Activated CD4-positive, alpha-beta memory T cell treated with anti-CD3 and anti-CD28 coated beads for 36 hours (primary cell): Measurements from ENCODE around the gene DHTKD1. TPM values are rescaled to one million over a fixed set of nuclear protein-coding genes. Genes with fewer than 3 reads are reported as not detected.
"Not testable (repeated sequence)": the region's sequence is repeated elsewhere in the genome, so short reads cannot be mapped to it uniquely, and the experiment has no call there.

Source experiments
- CTCF ChIA-PET: fragments of 350-600 bp; sonication (Branson Sonifier 250); formaldehyde crosslinking; loops from one replicate; lab custom pipeline; 2021; ENCODE audit warnings: antibody characterized with exemption, inconsistent platforms; lab: Charles Lee
- POLR2A ChIA-PET: fragments of 350-600 bp; sonication (Branson Sonifier 250); formaldehyde crosslinking; loops from one replicate; lab custom pipeline; 2021; ENCODE audit warnings: antibody characterized with exemption; lab: Charles Lee
- DNase-seq: peaks from one replicate; pipeline ENCODE4 v3.0.0-alpha.2; 2020
- H3K27ac Mint-ChIP-seq: one replicate; pipeline ENCODE4 v1.8.0; 2021; ENCODE audit warnings: mixed read lengths
- H3K27me3 Mint-ChIP-seq: one replicate; pipeline ENCODE4 v1.8.0; 2021; ENCODE audit warnings: mixed read lengths
- H3K36me3 Mint-ChIP-seq: one replicate; pipeline ENCODE4 v1.8.0; 2021; ENCODE audit warnings: mixed read lengths
- H3K4me1 Mint-ChIP-seq: one replicate; pipeline ENCODE4 v1.8.0; 2021; ENCODE audit warnings: low read depth, mixed read lengths
- H3K4me3 Mint-ChIP-seq: one replicate; pipeline ENCODE4 v1.8.0; 2021; ENCODE audit warnings: mild to moderate bottlenecking, mixed read lengths
- H3K9me3 Mint-ChIP-seq: one replicate; pipeline ENCODE4 v1.8.0; 2021; ENCODE audit warnings: mixed read lengths
- intact Hi-C: fragments of 100-400 bp; cut with micrococcal nuclease; formaldehyde crosslinking; loops from one replicate; pipeline ENCODE4 v1.15.1; 2023
- microRNA-seq: library from miRNA; unstranded; fragments of <30 nt; microRNA quantifications from one replicate; pipeline ENCODE4 v1.2.0, GENCODE V29; 2022; ENCODE audit warnings: borderline number of aligned reads, borderline microRNAs expressed, borderline replicate concordance
- total RNA-seq, 2 experiments: library from RNA; stranded (reverse); gene quantifications; one replicate each; pipeline ENCODE4 v1.2.3, GENCODE V29; 2021

DHTKD1 gene
- total RNA-seq, 2 experiments from 2014 or later: 16.2 to 17.1 TPM

GRCh38 chr10:12158111-12158510 is 89.4 kb downstream of the DHTKD1 start:
- Mint-ChIP-seq H3K27me3 (no peaks in the 10 kb centered on the region), H3K9me3 (no peaks in the 10 kb centered on the region), H3K27ac (no peak overlapping the region), H3K4me1 (peaks cover 2% of the 10 kb centered on the region), H3K36me3 (peaks cover 24% of the 10 kb centered on the region), H3K4me3 (no peak overlapping the region)
- CTCF ChIA-PET: no interaction called here
- POLR2A ChIA-PET: no interaction called here
- intact Hi-C loops: no loop called here
- no peak for DNase-seq

GRCh38 chr10:12160664-12161063 is 91.9 kb downstream of the DHTKD1 start:
- peaks cover 34% of the 10 kb centered on the region for H3K36me3 Mint-ChIP-seq
- H3K27ac Mint-ChIP-seq: peak overlapping the region; percentile 18
- H3K9me3 Mint-ChIP-seq: no peaks in the 10 kb centered on the region
- CTCF ChIA-PET: no interaction called here
- POLR2A ChIA-PET: no interaction called here
- peak; percentile 15 for DNase-seq
- H3K27me3 Mint-ChIP-seq: no peaks in the 10 kb centered on the region
- peaks cover 2% of the 10 kb centered on the region for H3K4me1 Mint-ChIP-seq
- no peak overlapping the region for H3K4me3 Mint-ChIP-seq
- intact Hi-C loops: no loop called here

- H3K9me3 Mint-ChIP-seq: no peaks in the 10 kb centered on the region
- no peaks in the 10 kb centered on the region for H3K27me3 Mint-ChIP-seq
- POLR2A ChIA-PET: interaction anchor here (0.5 to 0.6 kb wide), 2 partner anchors 42 to 808 kb away, joined by 3 to 4 read pairs; no protein-coding TSS in a partner anchor
- peaks cover 2% of the 10 kb centered on the region for H3K4me1 Mint-ChIP-seq
- CTCF ChIA-PET: no interaction called here
- no peak for DNase-seq
- peak overlapping the region; percentile 19 for H3K27ac Mint-ChIP-seq
- intact Hi-C loops: no loop called here
- peaks cover 42% of the 10 kb centered on the region for H3K36me3 Mint-ChIP-seq
- H3K4me3 Mint-ChIP-seq: no peak overlapping the region
These were observed 94.2 kb downstream of the DHTKD1 start for GRCh38 chr10:12162927-12163326.

- H3K27me3 Mint-ChIP-seq: no peaks in the 10 kb centered on the region
- H3K27ac Mint-ChIP-seq: no peak overlapping the region
- no peak overlapping the region for H3K4me3 Mint-ChIP-seq
- H3K4me1 Mint-ChIP-seq: peaks cover 2% of the 10 kb centered on the region
- CTCF ChIA-PET: no interaction called here
- POLR2A ChIA-PET: no interaction called here
- intact Hi-C loops: no loop called here
- DNase-seq: no peak
- H3K9me3 Mint-ChIP-seq: no peaks in the 10 kb centered on the region
- peaks cover 45% of the 10 kb centered on the region for H3K36me3 Mint-ChIP-seq
These were observed 95.3 kb downstream of the DHTKD1 start for GRCh38 chr10:12164085-12164484.

- H3K4me3 Mint-ChIP-seq: no peak overlapping the region
- intact Hi-C loops: no loop called here
- H3K9me3 Mint-ChIP-seq: no peaks in the 10 kb centered on the region
- POLR2A ChIA-PET: no interaction called here
- CTCF ChIA-PET: no interaction called here
- DNase-seq: no peak
- peaks cover 49% of the 10 kb centered on the region for H3K36me3 Mint-ChIP-seq
- H3K27ac Mint-ChIP-seq: no peak overlapping the region
- peaks cover under 1% of the 10 kb centered on the region for H3K4me1 Mint-ChIP-seq
- H3K27me3 Mint-ChIP-seq: no peaks in the 10 kb centered on the region
These were observed 96.3 kb downstream of the DHTKD1 start for GRCh38 chr10:12165036-12165435.

GRCh38 chr10:12165999-12166775 is 97.4 kb downstream of the DHTKD1 start:
- Mint-ChIP-seq H3K4me1 (no peaks in the 10 kb centered on the region), H3K36me3 (peaks cover 52% of the 10 kb centered on the region)
- CTCF ChIA-PET: no interaction called here

GRCh38 chr10:12171512-12171911 is 102.8 kb downstream of the DHTKD1 start:
- peaks cover 44% of the 10 kb centered on the region for H3K36me3 Mint-ChIP-seq
- H3K9me3 Mint-ChIP-seq, CTCF ChIA-PET, H3K27ac Mint-ChIP-seq, DNase-seq, POLR2A ChIA-PET, H3K4me3 Mint-ChIP-seq, H3K4me1 Mint-ChIP-seq, intact Hi-C loops, H3K27me3 Mint-ChIP-seq: not testable (repeated sequence)

More at GRCh38 chr10:12165999-12166775, 97.4 kb downstream of the DHTKD1 start:
- POLR2A ChIA-PET: no interaction called here
- Mint-ChIP-seq H3K27me3 (no peaks in the 10 kb centered on the region), H3K4me3 (no peak overlapping the region), H3K27ac (peak overlapping the region; percentile 35), H3K9me3 (no peaks in the 10 kb centered on the region)
- intact Hi-C loops: no loop called here
- DNase-seq: no peak

Small RNA genes within 50 kb of the gene (microRNA-seq; reads per million reads assigned to microRNA genes)
- not detected for gene MIR548AK

Other genes with a start within 250 kb of the DHTKD1 start
- under 1 TPM; 0.24 to 0.31 TPM for gene PROSER2, start 245.6 kb upstream of the DHTKD1 start, total RNA-seq
- gene UPF2, start 26.1 kb upstream of the DHTKD1 start, total RNA-seq: 10 to 100 TPM; 29.5 to 32.0 TPM
- 10 to 100 TPM; 14.4 to 14.6 TPM for gene SEC61A2, start 60.7 kb downstream of the DHTKD1 start, total RNA-seq
- gene NUDT5, start 126.9 kb downstream of the DHTKD1 start, total RNA-seq: 100 to 1,000 TPM; 115 to 118 TPM
- 100 to 1,000 TPM; 134 TPM for gene CDC123, start 127.2 kb downstream of the DHTKD1 start, total RNA-seq